Epithelial cell of proximal tubule (primary cell): ENCODE results near the gene SH3D19. TPM values are rescaled to one million over a fixed set of nuclear protein-coding genes. Genes with fewer than 3 reads are reported as not detected.
"Not testable (repeated sequence)": the region's sequence is repeated elsewhere in the genome, so short reads cannot be mapped to it uniquely, and the experiment has no call there.

Experiments used
- DNase-seq: peaks from one replicate; pipeline ENCODE4 v3.0.0-alpha.2; 2011; ENCODE audit warnings: low read depth
- H3K4me3 ChIP-seq: 2 replicates; pipeline ENCODE4 v1.5.1; 2011; ENCODE audit warnings: low read depth, mild to moderate bottlenecking, low read length
- CTCF ChIP-seq: conservative IDR thresholded peaks from 2 replicates; pipeline ENCODE4 v1.5.1; 2012; ENCODE audit warnings: low read depth, mild to moderate bottlenecking, low read length
- total RNA-seq: library from RNA; depleted of rRNA; stranded (reverse); fragments of >200 nt; gene quantifications from 2 replicates; pipeline ENCODE4 v1.2.3, GENCODE V29; 2015

SH3D19 gene
- total RNA-seq, 1 donor from 2014 or later = 14.8 TPM

GRCh38 chr4:151322570-151322969 is 2.8 kb downstream of the SH3D19 start:
- DNase-seq = no peak
- TF ChIP-seq CTCF = no peak
- H3K4me3 ChIP-seq = no peak overlapping the region

- not testable (repeated sequence) for DNase-seq, H3K4me3 ChIP-seq
These were observed 3.2 kb downstream of the SH3D19 start for GRCh38 chr4:151322161-151322560.

GRCh38 chr4:151321586-151321985 is 3.8 kb downstream of the SH3D19 start:
- no peak for TF ChIP-seq CTCF
- no peak overlapping the region for H3K4me3 ChIP-seq
- no peak for DNase-seq

- H3K4me3 ChIP-seq = no peak overlapping the region
- no peak for DNase-seq
- no peak for TF ChIP-seq CTCF
These were observed 5.9 kb downstream of the SH3D19 start for GRCh38 chr4:151319490-151319889.

- DNase-seq = no peak
- H3K4me3 ChIP-seq = no peak overlapping the region
- TF ChIP-seq CTCF = no peak
These were observed 6.9 kb downstream of the SH3D19 start for GRCh38 chr4:151318307-151319006.

- no peak overlapping the region for H3K4me3 ChIP-seq
- no peak for TF ChIP-seq CTCF
- DNase-seq = no peak
These were observed 8.8 kb downstream of the SH3D19 start for GRCh38 chr4:151316645-151317044.

GRCh38 chr4:151315212-151315886 is 10.1 kb downstream of the SH3D19 start:
- peak; percentile 36 for DNase-seq
- no peak for TF ChIP-seq CTCF
- no peak overlapping the region for H3K4me3 ChIP-seq
